ENCODE measurements around the gene CS. TPM values are rescaled to one million over a fixed set of nuclear protein-coding genes. Genes with fewer than 3 reads are reported as not detected.
"Not testable (repeated sequence)": the region's sequence is repeated elsewhere in the genome, so short reads cannot be mapped to it uniquely, and the experiment has no call there.

CS gene
- total RNA-seq (2022) (213 and 257 TPM in 2 replicates), Bru-seq, nascent RNA (percentile 81 among the genes with signal in this experiment), BruChase-seq, experiment 1, labeled RNA remaining after a 6-hour chase (percentile 97 among the genes with signal in this experiment), BruChase-seq, experiment 2, labeled RNA remaining after a 2-hour chase (percentile 93 among the genes with signal in this experiment)
- long read RNA-seq, transcript CS-212 (12 exons, 3,057 nt): minor isoform, 6 of 232 reads
- long read RNA-seq, transcript CS-201 (11 exons, 2,975 nt): major isoform, 138 of 232 reads
- long read RNA-seq, partial matches to known transcripts: 57 of 232 reads
- long read RNA-seq, other reads (novel, unspliced or antisense): 31 of 232 reads

GRCh38 chr12:56299853-56300643, at the start of gene CS:
TSS of gene CS (minus strand) at chr12:56300330. CDS start at chr12:56300201, 129 bp downstream.
- intact Hi-C loops (cut with micrococcal nuclease): loop anchor here (1.0 kb wide), 1 partner anchor 16 kb away; no protein-coding TSS in a partner anchor

GRCh38 chr12:56348776-56349175, 48.6 kb upstream of the CS start:
- H3K27ac Mint-ChIP-seq (ENCODE audit: low read depth, unreplicated experiment): no peak overlapping the region
- intact Hi-C loops (cut with micrococcal nuclease): no loop called here
- no peaks in the 10 kb centered on the region for H3K27me3 Mint-ChIP-seq (ENCODE audit: insufficient read depth, unreplicated experiment)
- DNase-seq (ENCODE audit: unreplicated experiment): no peak
- no TSS peak for BruUV-seq (replicated peaks)
- TF ChIP-seq CTCF (IDR thresholded peaks at IDR 0.05; ENCODE audit: unreplicated experiment): no peak
- CTCF ChIA-PET: no interaction called here
- H3K9me3 Mint-ChIP-seq (ENCODE audit: unreplicated experiment): no peaks in the 10 kb centered on the region
- no peaks in the 10 kb centered on the region for H3K4me1 Mint-ChIP-seq (ENCODE audit: insufficient read depth, unreplicated experiment)
- POLR2A ChIA-PET: interaction anchor here (4.1 kb wide), 1 partner anchor 11 kb away, joined by 24 read pairs; the partner anchor contains the start of gene STAT2
- H3K36me3 Mint-ChIP-seq (ENCODE audit: insufficient read depth, unreplicated experiment): peaks cover 100% of the 10 kb centered on the region
- no peak overlapping the region for H3K4me3 Mint-ChIP-seq (ENCODE audit: unreplicated experiment)

More at GRCh38 chr12:56299853-56300643, at the start of gene CS:
- BruUV-seq (replicated peaks): no TSS peak
- no peaks in the 10 kb centered on the region for H3K27me3 Mint-ChIP-seq (ENCODE audit: insufficient read depth, unreplicated experiment)
- POLR2A ChIA-PET: interaction anchor here (0.6 to 3.9 kb wide), 33 partner anchors 8 to 869 kb away, joined by 3 to 27 read pairs (median 5); partner anchors contain the start of genes ANKRD52, ESYT1, NACA and ORMDL2
- no peaks in the 10 kb centered on the region for H3K9me3 Mint-ChIP-seq (ENCODE audit: unreplicated experiment)
- peak; percentile 99 for DNase-seq (ENCODE audit: unreplicated experiment)
- H3K4me1 Mint-ChIP-seq (ENCODE audit: insufficient read depth, unreplicated experiment): peaks cover 19% of the 10 kb centered on the region
- CTCF ChIA-PET: interaction anchor here (0.6 to 1.4 kb wide), 4 partner anchors 9 to 305 kb away, joined by 3 to 4 read pairs (median 4); partner anchors contain the start of gene ANKRD52
- no peak for TF ChIP-seq CTCF (IDR thresholded peaks at IDR 0.05; ENCODE audit: unreplicated experiment)
- H3K27ac Mint-ChIP-seq (ENCODE audit: low read depth, unreplicated experiment): peak within 1 kb of the TSS; percentile 84
- peaks cover 70% of the 10 kb centered on the region for H3K36me3 Mint-ChIP-seq (ENCODE audit: insufficient read depth, unreplicated experiment)
- peak within 1 kb of the TSS; percentile 95 for H3K4me3 Mint-ChIP-seq (ENCODE audit: unreplicated experiment)

GRCh38 chr12:56347255-56347654, 47.1 kb upstream of the CS start:
- intact Hi-C loops (cut with micrococcal nuclease); DNase-seq (ENCODE audit: unreplicated experiment); H3K4me1 Mint-ChIP-seq (ENCODE audit: insufficient read depth, unreplicated experiment); BruUV-seq (replicated peaks); H3K9me3 Mint-ChIP-seq (ENCODE audit: unreplicated experiment); H3K27me3 Mint-ChIP-seq (ENCODE audit: insufficient read depth, unreplicated experiment); H3K4me3 Mint-ChIP-seq (ENCODE audit: unreplicated experiment); H3K27ac Mint-ChIP-seq (ENCODE audit: low read depth, unreplicated experiment): not testable (repeated sequence)
- H3K36me3 Mint-ChIP-seq (ENCODE audit: insufficient read depth, unreplicated experiment): peaks cover 100% of the 10 kb centered on the region
- CTCF ChIA-PET: interaction anchor here (0.6 to 0.9 kb wide), 4 partner anchors 11 to 159 kb away, joined by 3 to 5 read pairs (median 4); no protein-coding TSS in a partner anchor
- POLR2A ChIA-PET: interaction anchor here (0.7 to 1.0 kb wide), 2 partner anchors 13 to 1184 kb away, joined by 3 to 6 read pairs; partner anchors contain the start of gene STAT2

- H3K36me3 Mint-ChIP-seq (ENCODE audit: insufficient read depth, unreplicated experiment): peaks cover 100% of the 10 kb centered on the region
- ChIA-PET POLR2A (interaction anchor here (1.0 kb wide), 1 partner anchor 13 kb away, joined by 6 read pairs; the partner anchor contains the start of gene STAT2), CTCF (interaction anchor here (0.6 to 0.9 kb wide), 3 partner anchors 121 to 655 kb away, joined by 3 to 5 read pairs (median 4); no protein-coding TSS in a partner anchor)
- H3K27me3 Mint-ChIP-seq (ENCODE audit: insufficient read depth, unreplicated experiment): no peaks in the 10 kb centered on the region
- H3K27ac Mint-ChIP-seq (ENCODE audit: low read depth, unreplicated experiment): no peak overlapping the region
- no peak for DNase-seq (ENCODE audit: unreplicated experiment)
- H3K9me3 Mint-ChIP-seq (ENCODE audit: unreplicated experiment): no peaks in the 10 kb centered on the region
- BruUV-seq (replicated peaks): no TSS peak
- no peak for TF ChIP-seq CTCF (IDR thresholded peaks at IDR 0.05; ENCODE audit: unreplicated experiment)
- intact Hi-C loops (cut with micrococcal nuclease): no loop called here
- no peaks in the 10 kb centered on the region for H3K4me1 Mint-ChIP-seq (ENCODE audit: insufficient read depth, unreplicated experiment)
- H3K4me3 Mint-ChIP-seq (ENCODE audit: unreplicated experiment): no peak overlapping the region
These were observed 46.5 kb upstream of the CS start for GRCh38 chr12:56346675-56347074.

- H3K4me3 Mint-ChIP-seq (ENCODE audit: unreplicated experiment); H3K27ac Mint-ChIP-seq (ENCODE audit: low read depth, unreplicated experiment); H3K9me3 Mint-ChIP-seq (ENCODE audit: unreplicated experiment); BruUV-seq (replicated peaks); H3K27me3 Mint-ChIP-seq (ENCODE audit: insufficient read depth, unreplicated experiment); DNase-seq (ENCODE audit: unreplicated experiment); intact Hi-C loops (cut with micrococcal nuclease): not testable (repeated sequence)
- POLR2A ChIA-PET: interaction anchor here (0.7 to 1.3 kb wide), 2 partner anchors 27 to 275 kb away, joined by 3 read pairs; partner anchors contain the start of gene CNPY2
- peaks cover 57% of the 10 kb centered on the region for H3K36me3 Mint-ChIP-seq (ENCODE audit: insufficient read depth, unreplicated experiment)
- CTCF ChIA-PET: interaction anchor here (0.6 to 1.9 kb wide), 5 partner anchors 16 to 295 kb away, joined by 3 to 11 read pairs (median 3); no protein-coding TSS in a partner anchor
- H3K4me1 Mint-ChIP-seq (ENCODE audit: insufficient read depth, unreplicated experiment): peaks cover 10% of the 10 kb centered on the region
These were observed 42.2 kb upstream of the CS start for GRCh38 chr12:56342290-56342689.

Measured in MCF 10A (cell line).